ENCODE data around the gene ELN.
"Not testable (repeated sequence)": the region's sequence is repeated elsewhere in the genome, so short reads cannot be mapped to it uniquely, and the experiment has no call there.

Gene ELN

DNA sequence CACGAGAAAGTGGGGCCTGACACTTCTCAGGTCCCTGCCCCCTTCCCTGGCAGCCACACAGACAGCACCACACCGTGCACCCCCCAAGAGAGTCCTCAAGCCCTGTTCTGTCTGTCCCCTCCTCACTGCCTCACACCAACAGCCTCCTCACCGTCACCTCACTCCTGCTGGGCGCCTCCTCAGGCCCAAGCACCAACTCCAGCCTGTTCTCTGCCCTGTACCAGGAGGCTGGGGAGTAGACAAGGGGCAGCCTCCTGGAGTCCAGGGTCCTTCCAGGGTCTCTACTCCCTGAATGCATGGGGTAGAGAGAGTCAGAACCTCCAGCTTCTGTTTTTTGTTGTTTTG lies 26.9 kb upstream of the ELN start:
- DNase-seq (ENCODE audit: low read depth): no peak

GRCh38 chr7:74002474-74003017 lies 25.4 kb upstream of the ELN start:
- no peak for DNase-seq (ENCODE audit: low read depth)

DNA sequence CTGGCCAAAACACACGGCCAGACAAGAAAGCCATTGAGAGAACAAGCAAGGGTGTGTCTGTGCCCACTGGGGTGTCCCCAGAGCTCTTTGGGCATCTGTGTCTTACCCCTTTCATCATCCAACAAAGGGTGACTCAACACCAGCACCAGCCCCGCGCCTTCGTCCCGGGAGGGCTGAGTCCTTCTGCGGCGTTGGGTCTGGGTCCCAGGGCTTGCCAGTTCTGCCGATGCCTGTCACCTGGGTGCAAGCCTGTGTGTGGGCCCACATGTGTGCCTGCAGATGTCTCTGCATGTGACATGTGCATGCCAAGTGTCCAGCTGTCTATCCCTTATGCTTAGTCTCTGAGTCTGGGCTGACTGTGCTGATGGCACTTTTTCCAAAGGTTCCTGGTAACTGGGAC lies 24.4 kb upstream of the ELN start:
- no peak for DNase-seq (ENCODE audit: low read depth)

GRCh38 chr7:74006032-74006431 lies 21.9 kb upstream of the ELN start:
- DNase-seq (ENCODE audit: low read depth): no peak

GRCh38 chr7:74006451-74007241 lies 21.3 kb upstream of the ELN start:
- DNase-seq (ENCODE audit: low read depth): no peak

- DNase-seq (ENCODE audit: low read depth): no peak
These were observed 20.8 kb upstream of the ELN start for GRCh38 chr7:74007242-74007567.

- DNase-seq (ENCODE audit: low read depth): no peak
These were observed 19.3 kb upstream of the ELN start for GRCh38 chr7:74008687-74009086.

DNA sequence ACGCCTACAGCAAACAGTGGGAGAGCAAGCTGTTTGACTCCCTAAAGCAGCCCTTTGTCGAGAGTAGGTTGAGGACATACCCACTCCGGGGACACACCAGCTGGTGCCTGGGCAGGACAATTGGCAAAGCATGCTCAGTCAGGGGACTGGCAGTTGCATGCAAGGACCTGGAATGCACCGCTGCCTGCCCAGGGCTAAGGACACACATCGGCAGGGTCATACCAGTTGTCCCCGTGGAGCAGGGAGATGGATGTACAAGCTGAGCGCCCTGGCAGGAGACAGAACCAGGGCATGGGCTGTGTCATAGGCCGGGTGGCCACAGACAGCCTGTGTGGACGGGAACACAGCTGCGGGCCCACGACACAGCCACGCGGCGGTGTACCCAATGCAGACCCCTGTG lies 18.3 kb upstream of the ELN start:
- DNase-seq (ENCODE audit: low read depth): no peak

- DNase-seq (ENCODE audit: low read depth): no peak
These were observed 17.6 kb upstream of the ELN start for GRCh38 chr7:74010407-74010806.

DNA sequence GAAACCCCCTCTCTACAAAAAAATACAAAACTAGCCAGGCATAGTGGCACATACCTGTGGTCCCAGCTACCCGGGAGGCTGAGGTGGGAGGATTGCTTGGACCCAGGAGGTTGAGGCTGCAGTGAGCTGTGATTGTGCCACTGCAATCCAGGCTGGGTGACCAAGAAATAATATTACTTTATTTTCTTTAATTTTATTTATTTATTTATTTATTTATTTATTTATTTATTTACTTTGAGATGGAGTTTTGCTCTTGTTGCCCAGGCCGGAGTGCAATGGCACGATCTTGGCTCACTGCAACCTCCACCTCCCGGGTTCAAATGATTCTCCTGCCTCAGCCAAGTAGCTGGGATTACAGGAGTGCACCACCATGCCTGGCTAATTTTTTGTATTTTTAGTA lies 16.6 kb upstream of the ELN start:
- DNase-seq (ENCODE audit: low read depth): not testable (repeated sequence)

- no peak for DNase-seq (ENCODE audit: low read depth)
These were observed 15.1 kb upstream of the ELN start for GRCh38 chr7:74012842-74013249.

DNA sequence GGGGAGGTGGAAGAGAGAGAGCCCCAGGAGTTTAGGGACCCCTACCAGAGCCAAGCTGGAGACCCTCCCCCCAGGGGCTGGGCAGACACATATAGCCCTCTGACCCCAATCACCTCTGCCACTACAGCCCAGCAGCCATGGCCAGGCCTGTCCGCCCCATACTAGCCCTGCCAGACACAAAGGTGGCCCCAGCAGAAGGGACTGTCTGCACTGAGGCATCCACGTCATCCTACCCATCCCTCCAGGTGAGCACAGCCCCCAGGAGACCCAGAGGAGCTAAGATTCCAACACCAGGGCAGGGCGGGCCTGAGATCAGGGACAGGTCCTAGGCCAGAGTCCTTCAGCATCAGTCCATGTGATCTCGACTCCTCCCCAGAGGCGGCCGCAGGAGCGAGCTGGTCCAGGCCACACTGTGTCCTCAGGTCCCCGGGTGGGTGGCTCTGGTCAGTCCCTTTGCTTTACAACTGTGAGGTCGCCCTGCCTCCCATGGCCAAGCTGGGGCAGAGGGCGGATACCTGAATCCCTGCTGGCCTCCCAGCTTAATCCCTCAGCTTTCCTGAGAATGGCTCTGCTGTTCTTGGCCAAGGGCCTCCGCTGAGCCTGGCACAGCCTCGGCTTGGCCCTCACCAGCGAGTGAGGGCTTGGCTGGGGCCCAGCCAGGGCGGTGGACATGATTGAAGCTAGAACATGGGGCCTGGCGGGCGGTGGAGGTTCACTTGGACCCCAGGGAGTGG lies 14.3 kb upstream of the ELN start:
- DNase-seq (ENCODE audit: low read depth): no peak

GRCh38 chr7:74014931-74015330 lies 13.0 kb upstream of the ELN start:
- DNase-seq (ENCODE audit: low read depth): no peak

DNA sequence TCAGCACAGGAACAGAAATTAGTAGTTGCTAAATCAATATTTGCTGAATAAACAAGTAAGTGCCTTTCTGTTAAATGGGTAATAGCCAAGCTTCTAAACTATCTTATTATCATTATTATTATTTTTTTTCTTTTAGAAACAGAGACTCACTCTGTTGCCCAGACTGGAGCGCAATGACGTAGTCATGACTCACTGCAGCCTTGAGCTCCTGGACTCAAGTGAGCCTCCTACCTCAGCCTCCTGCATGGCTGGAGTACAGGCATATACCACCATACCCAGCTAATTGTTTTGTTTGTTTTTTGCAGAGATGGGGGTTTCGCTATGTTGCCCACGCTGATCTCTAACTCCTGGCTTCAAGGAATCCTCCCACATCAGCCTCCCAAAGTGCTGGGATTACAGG lies 12.3 kb upstream of the ELN start:
- DNase-seq (ENCODE audit: low read depth): no peak

DNA sequence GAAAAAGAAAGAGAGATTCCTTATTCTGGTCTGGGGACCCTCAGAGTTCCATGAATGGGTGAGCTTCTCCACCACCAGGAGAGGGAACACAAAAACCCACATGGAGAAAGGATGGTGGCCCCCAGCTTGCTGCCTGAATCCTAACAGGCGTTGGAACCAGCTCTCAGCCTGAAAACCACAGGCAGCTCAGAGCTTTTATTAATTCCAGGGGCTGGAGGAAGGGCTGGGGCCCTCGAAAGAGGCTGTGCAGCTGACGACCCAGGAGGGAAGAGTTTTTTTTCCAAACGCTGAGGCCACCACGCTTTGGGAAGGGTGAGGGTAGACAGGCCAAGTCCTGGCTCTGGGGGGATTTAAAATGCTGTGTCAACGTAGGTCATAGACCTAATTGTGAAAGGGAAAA lies 10.8 kb upstream of the ELN start:
- DNase-seq (ENCODE audit: low read depth): no peak

GRCh38 chr7:74018246-74018895 lies 9.6 kb upstream of the ELN start:
- no peak for DNase-seq (ENCODE audit: low read depth)

DNA sequence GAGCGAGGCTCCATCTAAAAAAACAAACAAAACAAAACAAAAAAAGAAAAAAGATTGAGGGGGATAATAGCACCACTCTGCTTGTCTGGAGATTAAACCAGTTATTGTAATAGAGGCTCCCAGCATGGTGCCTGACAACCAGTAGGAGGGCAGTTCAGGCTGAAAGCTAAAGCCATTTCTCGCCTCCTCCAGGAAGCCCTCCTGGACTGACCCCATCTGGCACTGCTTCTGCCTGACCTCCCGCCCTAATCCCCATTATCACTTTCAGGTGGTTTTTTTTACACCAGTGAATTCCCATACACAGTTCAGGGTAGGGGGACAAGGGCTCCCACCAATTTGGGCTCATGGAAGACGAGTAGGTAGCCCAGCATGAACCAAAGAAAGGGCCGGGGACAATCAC lies 8.8 kb upstream of the ELN start:
- no peak for DNase-seq (ENCODE audit: low read depth)

DNA sequence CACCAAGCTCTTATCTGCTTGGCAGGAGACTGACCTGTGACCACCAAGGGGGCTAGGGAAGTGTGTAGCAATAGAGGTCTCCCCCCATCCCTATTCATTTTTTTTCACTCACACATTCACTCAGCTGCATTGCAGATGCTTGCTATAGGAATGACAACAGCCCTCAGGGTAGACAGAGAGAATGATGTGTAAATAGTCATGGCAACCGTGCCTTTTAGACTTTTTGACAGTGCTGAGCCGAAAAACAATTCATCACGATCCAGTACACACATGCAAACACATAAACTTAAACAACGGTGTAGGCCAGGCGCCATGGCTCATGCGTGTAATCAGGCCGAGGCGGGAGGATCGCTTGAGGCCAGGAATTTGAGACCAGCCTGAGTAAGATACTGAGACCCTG lies 7.6 kb upstream of the ELN start:
- no peak for DNase-seq (ENCODE audit: low read depth)

GRCh38 chr7:74021546-74022320 lies 6.2 kb upstream of the ELN start:
- DNase-seq (ENCODE audit: low read depth): no peak

- DNase-seq (ENCODE audit: low read depth): no peak
These were observed 5.5 kb upstream of the ELN start for GRCh38 chr7:74022507-74022906.

DNA sequence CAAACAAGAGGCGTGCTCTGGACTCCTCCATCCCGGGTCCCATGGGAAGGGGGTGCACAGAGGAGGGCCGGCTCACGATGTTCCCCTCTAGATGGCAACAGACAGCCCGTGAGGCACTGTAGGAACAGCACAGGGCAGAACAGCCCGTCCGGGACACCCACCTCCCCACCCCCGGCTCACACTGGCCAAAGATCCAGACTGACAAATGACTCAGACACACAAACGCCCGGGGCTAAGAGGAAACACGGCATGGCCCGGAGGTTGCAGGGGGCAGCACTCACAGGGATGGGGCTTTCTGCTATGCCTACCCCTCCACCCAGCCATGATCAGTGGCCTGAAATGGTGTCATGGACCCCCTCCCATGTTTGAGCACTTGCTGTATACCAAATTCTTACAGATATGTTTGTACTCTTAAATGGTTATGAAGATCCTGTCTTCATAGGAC lies 4.9 kb upstream of the ELN start:
- DNase-seq (ENCODE audit: low read depth): no peak

- DNase-seq (ENCODE audit: low read depth): no peak
These were observed 4.2 kb upstream of the ELN start for GRCh38 chr7:74023786-74024185.

Data from stimulated activated CD8-positive, alpha-beta memory T cell treated with anti-CD3 and anti-CD28 coated beads, Interleukin-15, amount 100 ng/mL, for 24 hours (primary cell).